Activated naive CD4-positive, alpha-beta T cell treated with anti-CD3 and anti-CD28 coated beads, Interleukin-2, amount 50 U/mL, for 72 hours (primary cell): ENCODE results near the gene WDR82. TPM values are rescaled to one million over a fixed set of nuclear protein-coding genes. Genes with fewer than 3 reads are reported as not detected.
A peak's percentile ranks its signal among the peaks of the same experiment; 100 is the strongest.

Experiments used
- ATAC-seq, 2 donors: fragments of 150-1000 bp; cut with Tn5 transposase; 2 replicates each; pipeline ENCODE4 v1.10.0; 2021; ENCODE audit warnings: mild to moderate bottlenecking in 2 of 2, moderate library complexity in 2 of 2
- DNase-seq, 2 donors: peaks; one replicate each; pipeline ENCODE4 v3.0.0; 2021 to 2022; ENCODE audit warnings: low spot score in 2 of 2
- H3K27ac Mint-ChIP-seq, 2 donors: one replicate each; pipeline ENCODE4 v1.8.0; 2022; ENCODE audit warnings: mild to moderate bottlenecking in 2 of 2, mixed read lengths in 2 of 2
- H3K36me3 Mint-ChIP-seq, 2 donors: one replicate each; pipeline ENCODE4 v1.8.0; 2022; ENCODE audit warnings: mixed read lengths in 2 of 2
- H3K9me3 Mint-ChIP-seq, 2 donors: one replicate each; pipeline ENCODE4 v1.8.0; 2022; ENCODE audit warnings: mixed read lengths in 2 of 2
- total RNA-seq, 2 donors: library from RNA; stranded (reverse); gene quantifications; one replicate each; pipeline ENCODE4 v1.2.3, GENCODE V29; 2022

Gene WDR82
- total RNA-seq, 2 donors from 2014 or later, result 96.6 to 129 TPM

- DNase-seq, result no peak
- Mint-ChIP-seq H3K36me3 (peaks cover 0 to 16% of the 10 kb centered on the region in 2 donors), H3K9me3 (no peaks in the 10 kb centered on the region), H3K27ac (no peak overlapping the region)
- no peak for ATAC-seq
Observed at GRCh38 chr3:52228751-52229291, 49.6 kb downstream of the WDR82 start.

GRCh38 chr3:52228266-52228665 lies 50.2 kb downstream of the WDR82 start:
- DNase-seq (no peak), ATAC-seq (no peak)
- Mint-ChIP-seq H3K9me3 (no peaks in the 10 kb centered on the region), H3K36me3 (peaks cover 0 to 16% of the 10 kb centered on the region in 2 donors), H3K27ac (peak overlapping the region in 1 of 2 donors; percentile 75)

GRCh38 chr3:52227766-52228165 lies 50.7 kb downstream of the WDR82 start:
- peaks cover 0 to 16% of the 10 kb centered on the region in 2 donors for H3K36me3 Mint-ChIP-seq
- ATAC-seq (no peak), DNase-seq (no peak)
- H3K9me3 Mint-ChIP-seq, result no peaks in the 10 kb centered on the region
- H3K27ac Mint-ChIP-seq, result peak overlapping the region; percentile 15 to 75

GRCh38 chr3:52227117-52227516 lies 51.3 kb downstream of the WDR82 start:
- no peak for ATAC-seq
- DNase-seq, result no peak
- H3K9me3 Mint-ChIP-seq, result no peaks in the 10 kb centered on the region
- H3K27ac Mint-ChIP-seq, result peak overlapping the region; percentile 75 to 97
- peaks cover 0 to 16% of the 10 kb centered on the region in 2 donors for H3K36me3 Mint-ChIP-seq

- Mint-ChIP-seq H3K36me3 (peaks cover 0 to 9% of the 10 kb centered on the region in 2 donors), H3K9me3 (no peaks in the 10 kb centered on the region), H3K27ac (peak overlapping the region; percentile 75 to 97)
- DNase-seq (no peak), ATAC-seq (peak; percentile 0 to 7)
Observed at GRCh38 chr3:52226229-52226817, 52.1 kb downstream of the WDR82 start.

- DNase-seq (no peak), ATAC-seq (peak; percentile 32 to 53)
- no peaks in the 10 kb centered on the region for H3K9me3 Mint-ChIP-seq
- peak within 1 kb of the TSS; percentile 85 to 97 for H3K27ac Mint-ChIP-seq
- H3K36me3 Mint-ChIP-seq, result peaks cover 0 to 8% of the 10 kb centered on the region in 2 donors
Observed at GRCh38 chr3:52225452-52226228, 52.8 kb downstream of the WDR82 start, which contains the start of gene TLR9. TSS of gene TLR9 (minus strand) at chr3:52225645. CDS start at chr3:52225529, 116 bp downstream.

GRCh38 chr3:52223449-52224408 lies 54.7 kb downstream of the WDR82 start:
- H3K9me3 Mint-ChIP-seq, result no peaks in the 10 kb centered on the region
- DNase-seq (no peak), ATAC-seq (no peak)
- peak overlapping the region; percentile 85 to 94 for H3K27ac Mint-ChIP-seq
- no peaks in the 10 kb centered on the region for H3K36me3 Mint-ChIP-seq

GRCh38 chr3:52222319-52223221 lies 55.9 kb downstream of the WDR82 start:
- H3K36me3 Mint-ChIP-seq, result no peaks in the 10 kb centered on the region
- H3K27ac Mint-ChIP-seq, result peak overlapping the region; percentile 85 to 93
- no peaks in the 10 kb centered on the region for H3K9me3 Mint-ChIP-seq
- no peak for ATAC-seq
- no peak for DNase-seq

GRCh38 chr3:52221563-52222318 lies 56.7 kb downstream of the WDR82 start:
- H3K36me3 Mint-ChIP-seq, result no peaks in the 10 kb centered on the region
- H3K9me3 Mint-ChIP-seq, result no peaks in the 10 kb centered on the region
- peak in 1 of 2 donors; percentile 54 for DNase-seq
- H3K27ac Mint-ChIP-seq, result peak overlapping the region; percentile 85 to 93
- peak; percentile 50 to 64 for ATAC-seq

GRCh38 chr3:52221141-52221562 lies 57.3 kb downstream of the WDR82 start:
- Mint-ChIP-seq H3K9me3 (no peaks in the 10 kb centered on the region), H3K36me3 (no peaks in the 10 kb centered on the region), H3K27ac (peak overlapping the region in 1 of 2 donors; percentile 85)
- DNase-seq (no peak), ATAC-seq (no peak)

GRCh38 chr3:52220380-52221026 lies 57.9 kb downstream of the WDR82 start:
- H3K36me3 Mint-ChIP-seq, result peaks cover 1 to 3% of the 10 kb centered on the region in 2 donors
- peak; percentile 51 to 69 for ATAC-seq
- H3K9me3 Mint-ChIP-seq, result no peaks in the 10 kb centered on the region
- peak overlapping the region; percentile 41 to 68 for H3K27ac Mint-ChIP-seq
- DNase-seq, result peak; percentile 80 to 94

GRCh38 chr3:52218937-52219650 lies 59.4 kb downstream of the WDR82 start:
- Mint-ChIP-seq H3K36me3 (peaks cover 8 to 11% of the 10 kb centered on the region in 2 donors), H3K27ac (no peak overlapping the region), H3K9me3 (no peaks in the 10 kb centered on the region)
- no peak for DNase-seq
- ATAC-seq, result no peak

GRCh38 chr3:52218454-52218853 lies 60.0 kb downstream of the WDR82 start:
- ATAC-seq, result no peak
- Mint-ChIP-seq H3K27ac (peak overlapping the region in 1 of 2 donors; percentile 36), H3K36me3 (peaks cover 8 to 11% of the 10 kb centered on the region in 2 donors), H3K9me3 (no peaks in the 10 kb centered on the region)
- no peak for DNase-seq

- Mint-ChIP-seq H3K36me3 (peaks cover 8 to 11% of the 10 kb centered on the region in 2 donors), H3K27ac (peak overlapping the region in 1 of 2 donors; percentile 36), H3K9me3 (no peaks in the 10 kb centered on the region)
- DNase-seq (no peak), ATAC-seq (no peak)
Observed at GRCh38 chr3:52218026-52218425, 60.4 kb downstream of the WDR82 start.
